Tibial nerve (tissue), 4 donors: ENCODE results near the gene INO80D. TPM values are rescaled to one million over a fixed set of nuclear protein-coding genes. Genes with fewer than 3 reads are reported as not detected.

Experiments used
- DNase-seq, 2 donors: peaks; one replicate each; pipeline ENCODE4 v3.0.0-alpha.2; 2019; ENCODE audit warnings: low spot score in 2 of 2
- H3K27ac ChIP-seq, 4 donors: fragments of 200-600 bp; sonication (generic) in 3 of 4; one replicate each; pipeline ENCODE4 v1.5.1; 2017 to 2019; ENCODE audit warnings: mild to moderate bottlenecking in 1 of 4
- H3K27me3 ChIP-seq, 2 donors: fragments of 200-600 bp; sonication (generic) in 1 of 2; one replicate each; pipeline versions ENCODE4 v1.5.1 to v1.6.0; 2017 to 2019
- H3K36me3 ChIP-seq, 3 donors: fragments of 200-600 bp; sonication (generic); one replicate each; pipeline ENCODE4 v1.5.1; 2018 to 2019
- H3K4me1 ChIP-seq, 4 donors: fragments of 200-600 bp; sonication (generic) in 3 of 4; one replicate each; pipeline ENCODE4 v1.5.1; 2017 to 2019
- H3K4me3 ChIP-seq, 4 donors: fragments of 200-600 bp; sonication (generic) in 3 of 4; one replicate each; pipeline ENCODE4 v1.5.1; 2017 to 2019; ENCODE audit warnings: mild to moderate bottlenecking in 1 of 4, moderate library complexity in 1 of 4
- H3K9me3 ChIP-seq, 4 donors: fragments of 200-600 bp; sonication (generic) in 3 of 4; one replicate each; pipeline ENCODE4 v1.5.1; 2017 to 2019
- EP300 ChIP-seq, 2 donors: sonication (generic); formaldehyde crosslinking; IDR thresholded peaks; one replicate each; pipeline ENCODE4 v1.6.1; 2017; ENCODE audit warnings: antibody characterized with exemption in 2 of 2, mild to moderate bottlenecking in 1 of 2
- POLR2A ChIP-seq, 2 donors: fragments of 450-650 bp; IDR thresholded peaks; one replicate each; pipeline ENCODE4 v1.6.1; 2017; ENCODE audit warnings: antibody characterized with exemption in 2 of 2, mild to moderate bottlenecking in 2 of 2, moderate library complexity in 2 of 2
- whole genome bisulfite sequencing, 2 donors: methylation state at CpG; one replicate each; pipeline ENCODE4 v1.1.5; 2018; 5-methylcytosine and 5-hydroxymethylcytosine counted together
- total RNA-seq, 4 donors: library from RNA; depleted of rRNA; stranded (reverse); fragments of >200 nt; gene quantifications; one replicate each; pipeline ENCODE4 v1.1.0, GENCODE V29; 2016
- TF ChIP-seq, protein P1 (sequence below), 5 experiments: fragments of 200-600 bp in 3 of 5; fragments of 450-650 bp in 2 of 5; sonication (generic) in 3 of 5; IDR thresholded peaks; one replicate each; pipeline ENCODE4 v1.5.1; 2016 to 2019; ENCODE audit warnings: antibody characterized with exemption in 5 of 5, mild to moderate bottlenecking in 3 of 5, moderate library complexity in 2 of 5

The INO80D gene
- total RNA-seq, 4 donors from 2014 or later, result 16.9 to 24.3 (median 20.6) TPM

DNA sequence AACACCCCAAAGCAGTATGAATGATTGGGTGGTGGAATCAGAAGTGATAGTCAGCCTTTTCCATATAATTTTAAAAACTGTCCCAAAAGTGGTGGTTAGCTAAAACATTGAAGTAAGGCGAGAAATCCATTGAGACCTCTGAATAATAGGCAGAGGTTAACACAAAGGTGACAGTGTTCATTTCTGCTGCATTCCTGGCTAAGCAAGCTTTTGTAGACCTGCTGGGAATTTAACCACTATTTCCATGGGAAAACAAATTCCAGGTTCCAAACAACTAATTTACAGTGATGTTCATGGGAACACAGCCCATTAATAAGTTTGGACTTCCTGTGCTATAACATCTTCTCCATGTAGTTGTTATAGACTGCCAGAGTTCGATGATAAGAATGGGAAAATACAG, 6.3 kb upstream of the INO80D start:
- Histone ChIP-seq H3K27ac (no peak overlapping the region), H3K36me3 (peaks cover 0 to 20% (median 0%) of the 10 kb centered on the region in 3 donors), H3K9me3 (no peaks in the 10 kb centered on the region), H3K27me3 (no peaks in the 10 kb centered on the region), H3K4me1 (peaks cover 0 to 23% (median 4%) of the 10 kb centered on the region in 4 donors), H3K4me3 (no peak overlapping the region)
- no peak for DNase-seq
- WGBS, 2 donors, result 70 to 76% methylated on average over 2 of the region's 2 CpGs
- TF ChIP-seq, protein P1, sequence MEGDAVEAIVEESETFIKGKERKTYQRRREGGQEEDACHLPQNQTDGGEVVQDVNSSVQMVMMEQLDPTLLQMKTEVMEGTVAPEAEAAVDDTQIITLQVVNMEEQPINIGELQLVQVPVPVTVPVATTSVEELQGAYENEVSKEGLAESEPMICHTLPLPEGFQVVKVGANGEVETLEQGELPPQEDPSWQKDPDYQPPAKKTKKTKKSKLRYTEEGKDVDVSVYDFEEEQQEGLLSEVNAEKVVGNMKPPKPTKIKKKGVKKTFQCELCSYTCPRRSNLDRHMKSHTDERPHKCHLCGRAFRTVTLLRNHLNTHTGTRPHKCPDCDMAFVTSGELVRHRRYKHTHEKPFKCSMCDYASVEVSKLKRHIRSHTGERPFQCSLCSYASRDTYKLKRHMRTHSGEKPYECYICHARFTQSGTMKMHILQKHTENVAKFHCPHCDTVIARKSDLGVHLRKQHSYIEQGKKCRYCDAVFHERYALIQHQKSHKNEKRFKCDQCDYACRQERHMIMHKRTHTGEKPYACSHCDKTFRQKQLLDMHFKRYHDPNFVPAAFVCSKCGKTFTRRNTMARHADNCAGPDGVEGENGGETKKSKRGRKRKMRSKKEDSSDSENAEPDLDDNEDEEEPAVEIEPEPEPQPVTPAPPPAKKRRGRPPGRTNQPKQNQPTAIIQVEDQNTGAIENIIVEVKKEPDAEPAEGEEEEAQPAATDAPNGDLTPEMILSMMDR (IDR thresholded peaks at IDR 0.05), result no peak
- TF ChIP-seq EP300 (IDR thresholded peaks at IDR 0.05), result no peak
- no peak for TF ChIP-seq POLR2A (IDR thresholded peaks at IDR 0.05)

DNA sequence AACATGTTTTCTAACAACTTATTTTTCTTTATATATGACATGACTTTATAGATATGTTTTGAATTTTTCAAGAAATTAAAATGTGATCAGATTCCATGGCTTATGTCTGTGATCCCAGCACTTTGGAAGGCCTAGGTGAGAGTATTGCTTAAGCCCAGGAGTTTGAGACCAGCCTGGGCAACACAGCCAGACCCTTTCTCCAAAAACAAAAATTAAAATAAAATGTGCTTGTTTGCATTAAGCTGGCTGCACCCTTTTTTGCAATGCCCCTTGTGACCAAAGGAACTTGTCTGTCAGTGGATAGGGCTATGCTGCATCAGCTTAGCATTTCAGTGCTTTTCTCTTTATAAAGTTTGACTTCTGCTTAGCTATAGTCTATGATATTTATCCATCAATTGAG, 2.3 kb upstream of the INO80D start:
- H3K27ac ChIP-seq, result peak overlapping the region in 1 of 4 donors; percentile 31
- peaks cover 0 to 39% (median 8%) of the 10 kb centered on the region in 4 donors for H3K4me1 ChIP-seq
- no peak overlapping the region for H3K4me3 ChIP-seq
- H3K27me3 ChIP-seq, result no peaks in the 10 kb centered on the region
- H3K36me3 ChIP-seq, result peaks cover 0 to 13% (median 0%) of the 10 kb centered on the region in 3 donors
- DNase-seq, result no peak
- TF ChIP-seq, protein P1 (IDR thresholded peaks at IDR 0.05), result no peak
- no peak for TF ChIP-seq POLR2A (IDR thresholded peaks at IDR 0.05)
- TF ChIP-seq EP300 (IDR thresholded peaks at IDR 0.05), result no peak
- H3K9me3 ChIP-seq, result no peaks in the 10 kb centered on the region

DNA sequence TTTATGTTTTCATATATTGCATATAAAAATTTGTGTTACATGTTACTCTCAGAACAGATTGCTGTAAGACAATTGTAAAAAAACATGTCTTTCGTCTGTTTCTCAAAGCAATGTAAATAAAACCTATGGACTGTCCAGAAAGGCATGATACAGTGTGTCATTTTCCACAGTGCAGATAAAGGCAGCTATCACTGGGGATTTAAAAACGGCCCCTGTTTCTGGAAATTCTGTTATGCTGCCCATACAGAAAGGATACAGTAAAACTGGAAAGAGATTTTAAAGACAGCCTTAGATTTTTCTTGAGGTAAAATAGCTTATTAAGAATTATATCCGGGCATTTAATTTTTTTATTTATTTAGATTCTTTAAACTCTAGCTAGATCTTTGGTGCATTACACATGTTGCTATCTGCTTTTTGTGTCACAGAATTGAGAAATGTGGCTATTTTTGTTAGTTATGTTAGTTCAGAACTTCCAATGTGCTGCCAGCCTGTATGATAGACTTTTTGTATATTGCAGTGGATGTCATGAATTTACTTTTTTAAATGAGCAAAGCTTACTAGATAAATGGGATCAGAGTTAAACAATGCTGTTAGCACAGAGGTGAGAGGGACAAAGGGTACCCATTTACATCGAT, 859 bp upstream of the INO80D start:
- Histone ChIP-seq H3K27ac (peak overlapping the region; percentile 97 to 100 (median 100)), H3K9me3 (no peaks in the 10 kb centered on the region), H3K4me3 (peak overlapping the region; percentile 73 to 88 (median 80)), H3K36me3 (peaks cover 0 to 11% (median 0%) of the 10 kb centered on the region in 3 donors), H3K27me3 (no peaks in the 10 kb centered on the region), H3K4me1 (peaks cover 0 to 36% (median 12%) of the 10 kb centered on the region in 4 donors)
- TF ChIP-seq, protein P1 (IDR thresholded peaks at IDR 0.05), result no peak
- TF ChIP-seq EP300 (IDR thresholded peaks at IDR 0.05), result no peak
- no peak for TF ChIP-seq POLR2A (IDR thresholded peaks at IDR 0.05)
- no peak for DNase-seq
- 1 to 2% methylated on average over 4 of the region's 4 CpGs for WGBS, 2 donors

DNA sequence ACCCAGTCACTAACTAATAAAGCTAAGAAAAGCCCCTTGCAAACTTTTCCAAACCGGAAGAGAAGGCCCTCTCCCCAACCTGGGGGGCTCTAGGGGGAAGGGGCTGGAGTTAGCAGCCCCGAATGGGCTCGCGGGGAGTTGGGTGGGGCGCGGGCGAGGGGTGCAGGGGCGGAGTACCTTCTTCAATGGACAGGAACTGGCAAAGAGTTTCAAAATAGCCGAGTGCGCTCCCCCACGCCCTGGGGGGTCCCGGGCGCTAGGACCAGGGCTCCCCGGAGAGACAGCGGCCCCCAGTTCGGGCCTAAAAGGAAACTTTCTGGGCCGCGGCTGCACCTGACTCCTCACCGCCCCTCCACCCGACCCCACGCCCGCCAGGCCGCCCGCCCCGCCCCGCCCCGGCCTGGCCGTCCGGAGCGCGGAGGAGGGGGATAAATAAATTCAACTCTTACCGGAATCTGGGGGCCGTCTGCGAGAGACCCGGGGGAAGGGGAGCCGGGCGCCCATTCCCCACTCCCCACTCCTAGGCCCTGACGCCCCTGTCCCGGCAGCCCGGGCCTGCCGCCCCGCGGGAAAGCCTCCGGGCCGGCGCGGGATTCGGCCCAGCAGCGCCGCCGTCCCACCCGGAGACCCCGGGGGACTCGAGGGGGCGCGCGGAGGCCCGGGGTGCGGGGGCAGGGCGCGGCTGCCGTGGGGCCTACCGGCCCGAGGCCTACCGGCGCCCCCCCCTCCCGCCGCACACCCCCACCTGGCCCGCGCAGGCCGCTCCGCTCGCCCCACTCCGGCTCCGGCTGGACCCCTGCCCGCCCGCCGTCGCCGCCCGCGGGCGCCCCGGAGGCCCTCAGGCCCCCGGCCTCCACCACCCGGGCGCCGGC, 868 bp downstream of the INO80D start:
- no peaks in the 10 kb centered on the region for H3K27me3 ChIP-seq
- peak overlapping the region; percentile 97 to 100 (median 100) for H3K27ac ChIP-seq
- H3K4me3 ChIP-seq, result peak overlapping the region; percentile 66 to 88 (median 80)
- no peaks in the 10 kb centered on the region for H3K9me3 ChIP-seq
- peaks cover 0 to 4% (median 0%) of the 10 kb centered on the region in 3 donors for H3K36me3 ChIP-seq
- 0% methylated on average over 8 to 12 of the region's 88 CpGs for WGBS, 2 donors
- TF ChIP-seq POLR2A (IDR thresholded peaks at IDR 0.05), result no peak
- TF ChIP-seq, protein P1 (IDR thresholded peaks at IDR 0.05), result no peak
- TF ChIP-seq EP300 (IDR thresholded peaks at IDR 0.05), result no peak
- DNase-seq, result peak in 1 of 2 donors; percentile 11
- H3K4me1 ChIP-seq, result peaks cover 0 to 39% (median 13%) of the 10 kb centered on the region in 4 donors

DNA sequence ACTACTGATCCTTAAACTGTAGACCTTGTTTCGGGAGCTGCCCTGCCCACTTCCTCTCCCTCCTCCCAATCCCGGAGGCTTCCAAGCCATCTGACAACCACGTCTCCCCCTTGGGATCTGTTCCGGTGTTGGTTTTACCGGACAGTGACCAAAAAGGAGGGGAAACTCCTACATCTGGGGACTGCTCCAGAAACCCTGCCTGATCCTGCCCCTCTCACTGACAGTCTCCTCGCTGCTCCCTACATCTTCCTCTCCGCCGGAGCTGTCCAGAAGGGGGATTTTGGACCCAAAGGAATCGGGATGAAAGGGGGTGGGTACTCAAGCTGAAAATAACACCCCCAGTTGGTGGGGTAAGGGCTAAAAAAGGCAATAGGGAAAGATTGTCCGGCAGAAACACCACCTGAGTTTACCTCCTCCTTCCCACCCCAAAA, 1.5 kb downstream of the INO80D start:
- Histone ChIP-seq H3K27me3 (no peaks in the 10 kb centered on the region), H3K9me3 (no peaks in the 10 kb centered on the region), H3K4me3 (peak overlapping the region; percentile 66 to 88 (median 80)), H3K4me1 (peaks cover 0 to 39% (median 13%) of the 10 kb centered on the region in 4 donors), H3K27ac (peak overlapping the region; percentile 97 to 100 (median 100)), H3K36me3 (no peaks in the 10 kb centered on the region)
- peak; percentile 48 to 77 for DNase-seq
- TF ChIP-seq EP300 (IDR thresholded peaks at IDR 0.05) (peak in 1 of 2 donors; percentile 87), POLR2A (IDR thresholded peaks at IDR 0.05) (peak; percentile 47 to 63)
- TF ChIP-seq, protein P1 (IDR thresholded peaks at IDR 0.05), result no peak
- 0 to 1% methylated on average over 10 of the region's 10 CpGs for WGBS, 2 donors
